Measurements from ENCODE around the gene AGBL5.
A peak's percentile ranks its signal among the peaks of the same experiment; 100 is the strongest.
"Not testable (repeated sequence)": the region's sequence is repeated elsewhere in the genome, so short reads cannot be mapped to it uniquely, and the experiment has no call there.

AGBL5 gene

DNA sequence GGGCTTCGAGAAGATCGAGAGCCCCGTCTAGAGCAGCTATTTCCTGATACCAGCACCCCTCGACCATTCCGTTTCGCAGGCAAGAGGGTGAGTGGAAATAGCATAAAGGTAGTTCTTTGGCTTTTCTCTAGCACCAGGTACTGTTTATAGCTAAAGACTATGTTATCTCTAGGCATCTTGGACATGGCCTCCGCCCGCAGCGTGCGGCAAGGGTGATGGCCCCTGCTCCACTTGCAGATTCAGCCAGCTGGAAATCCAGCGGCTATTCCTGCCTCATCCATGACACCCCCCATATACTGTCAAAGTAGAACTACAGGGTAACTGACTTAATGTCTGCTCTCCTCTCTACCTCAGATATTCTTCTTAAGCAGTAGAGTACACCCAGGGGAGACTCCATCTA, 3.3 kb downstream of the AGBL5 start:
- no peak for DNase-seq

DNA sequence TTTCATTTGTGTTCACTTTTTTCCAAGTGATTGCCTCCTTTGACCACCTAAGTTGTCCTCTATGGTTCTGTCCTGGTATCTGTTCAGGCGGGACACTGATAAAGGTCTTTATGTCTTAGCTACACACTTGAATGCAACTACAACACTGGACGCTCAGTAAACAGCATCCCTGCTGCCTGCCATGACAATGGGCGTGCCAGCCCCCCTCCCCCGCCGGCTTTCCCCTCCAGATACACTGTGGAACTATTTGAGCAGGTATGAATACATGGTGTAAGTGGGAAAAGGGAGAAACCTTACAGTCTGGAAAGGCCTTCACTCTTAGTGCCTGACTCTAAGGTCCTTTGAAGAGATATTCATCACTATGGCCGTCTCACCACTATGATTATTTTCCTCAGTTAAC, 5.7 kb downstream of the AGBL5 start:
- no peak for DNase-seq

DNA sequence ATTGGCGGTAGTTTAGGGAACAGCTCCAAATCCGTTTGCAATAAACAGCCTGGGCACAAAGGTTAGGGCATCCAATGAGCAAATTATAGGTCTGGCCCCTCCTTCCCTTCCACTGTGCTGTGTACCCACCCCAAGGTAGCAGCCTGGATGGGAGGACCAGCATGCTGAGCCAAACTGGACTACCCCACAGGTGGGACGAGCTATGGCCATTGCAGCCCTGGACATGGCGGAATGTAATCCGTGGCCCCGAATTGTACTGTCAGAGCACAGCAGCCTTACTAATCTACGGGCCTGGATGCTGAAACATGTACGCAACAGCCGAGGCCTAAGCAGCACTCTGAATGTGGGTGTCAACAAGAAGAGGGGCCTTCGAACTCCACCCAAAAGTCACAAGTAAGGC, 6.7 kb downstream of the AGBL5 start:
- DNase-seq: no peak

DNA sequence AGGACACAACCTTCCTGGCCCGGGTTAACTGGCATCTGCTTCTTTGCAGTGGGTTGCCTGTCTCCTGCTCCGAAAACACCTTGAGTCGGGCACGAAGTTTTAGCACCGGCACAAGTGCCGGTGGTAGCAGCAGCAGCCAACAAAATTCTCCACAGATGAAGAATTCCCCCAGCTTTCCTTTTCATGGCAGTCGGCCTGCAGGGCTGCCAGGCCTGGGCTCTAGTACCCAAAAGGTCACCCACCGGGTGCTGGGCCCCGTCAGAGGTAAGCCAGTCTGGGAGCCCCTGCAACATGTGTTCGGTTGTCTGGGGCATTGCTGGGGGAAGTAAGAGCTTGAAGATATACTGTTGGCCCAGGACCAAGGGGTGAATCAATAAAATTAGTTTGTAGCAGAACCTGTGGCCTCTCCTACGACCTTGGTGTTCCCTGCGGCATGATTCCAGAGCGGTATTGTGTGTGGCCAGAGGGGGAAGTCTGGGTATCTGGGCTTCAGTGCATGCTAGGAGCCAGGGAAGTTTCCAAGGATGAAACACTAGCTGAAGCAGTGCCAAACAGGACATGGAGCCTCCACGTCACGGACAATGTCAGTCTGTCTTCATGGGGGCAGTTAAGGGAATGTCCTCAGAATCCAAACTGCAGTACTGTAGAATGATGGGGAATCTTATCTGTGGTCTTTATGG, 7.8 kb downstream of the AGBL5 start:
- DNase-seq: no peak

DNA sequence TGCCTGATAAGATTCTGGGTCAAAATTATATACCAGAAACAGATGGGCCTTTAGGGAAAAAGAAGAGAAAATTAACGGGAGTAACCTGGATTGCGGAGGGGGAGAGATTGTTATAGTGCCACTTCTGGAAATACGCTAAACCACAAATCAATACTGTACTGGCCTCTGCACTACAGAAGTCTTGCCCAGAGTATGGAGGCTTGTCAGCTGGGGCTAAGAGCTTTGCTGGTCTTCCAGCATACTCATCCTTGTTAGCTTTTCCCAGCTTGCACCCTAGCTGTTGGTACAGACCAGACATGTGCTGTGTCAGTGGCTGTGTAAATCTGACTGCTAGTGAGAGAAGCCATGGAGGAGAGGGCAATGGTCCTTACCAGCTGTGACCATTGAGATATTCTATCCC, 8.9 kb downstream of the AGBL5 start:
- no peak for DNase-seq

DNA sequence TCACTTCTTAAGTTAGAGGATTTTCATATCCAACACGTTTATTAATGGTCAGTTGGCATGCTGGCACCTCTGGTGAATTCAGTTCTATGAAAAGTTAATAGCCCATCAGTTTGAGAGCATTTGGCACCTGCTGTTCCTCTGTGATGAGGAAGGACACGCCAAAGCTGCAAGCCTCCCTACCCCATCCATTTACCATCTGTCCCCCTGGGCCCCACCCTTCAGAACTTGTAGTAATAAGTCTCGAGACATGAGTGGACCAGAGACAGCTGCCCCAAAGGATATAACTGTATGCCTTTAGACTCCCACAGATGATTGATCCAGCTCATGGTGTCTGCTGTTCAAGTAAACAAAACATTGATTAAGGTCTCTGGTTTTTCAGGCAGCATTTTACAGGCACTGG, 13.7 kb downstream of the AGBL5 start:
- DNase-seq: no peak

DNA sequence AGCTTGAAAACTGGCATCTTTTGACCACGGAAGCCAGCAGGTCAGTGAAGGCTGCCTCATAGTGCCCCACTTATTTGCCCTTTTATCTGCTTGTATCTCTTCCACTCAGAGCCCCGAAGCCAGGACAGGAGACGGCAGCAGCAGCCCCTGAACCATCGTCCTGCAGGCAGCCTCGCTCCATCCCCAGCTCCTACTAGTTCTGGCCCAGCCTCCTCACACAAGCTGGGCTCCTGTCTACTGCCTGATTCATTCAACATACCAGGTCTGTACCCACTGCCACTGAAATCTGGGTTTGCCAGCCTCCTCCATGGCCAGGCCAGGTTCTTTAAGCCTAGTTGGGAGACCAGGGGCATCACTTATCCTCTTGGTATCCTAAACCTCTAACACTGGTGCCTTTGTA, 15.9 kb downstream of the AGBL5 start:
- DNase-seq: no peak

DNA sequence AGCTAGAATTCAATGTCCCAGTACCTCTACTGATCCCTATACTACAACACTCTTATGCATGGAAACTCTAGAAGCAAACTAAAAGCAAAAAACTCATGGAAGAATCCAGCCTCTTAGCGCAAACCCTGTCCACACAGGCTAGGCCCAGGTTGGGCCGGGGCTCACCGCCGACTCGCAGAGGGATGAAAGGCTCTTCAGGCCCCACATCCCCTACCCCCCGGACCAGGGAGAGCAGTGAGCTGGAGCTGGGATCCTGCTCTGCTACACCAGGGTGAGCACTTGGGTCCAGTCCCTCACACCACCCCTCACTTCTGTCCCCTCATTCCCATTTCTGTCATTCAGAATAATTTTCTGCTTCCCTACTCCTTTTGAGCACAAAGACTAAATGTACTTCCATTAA, 18.0 kb downstream of the AGBL5 start:
- no peak for DNase-seq

DNA sequence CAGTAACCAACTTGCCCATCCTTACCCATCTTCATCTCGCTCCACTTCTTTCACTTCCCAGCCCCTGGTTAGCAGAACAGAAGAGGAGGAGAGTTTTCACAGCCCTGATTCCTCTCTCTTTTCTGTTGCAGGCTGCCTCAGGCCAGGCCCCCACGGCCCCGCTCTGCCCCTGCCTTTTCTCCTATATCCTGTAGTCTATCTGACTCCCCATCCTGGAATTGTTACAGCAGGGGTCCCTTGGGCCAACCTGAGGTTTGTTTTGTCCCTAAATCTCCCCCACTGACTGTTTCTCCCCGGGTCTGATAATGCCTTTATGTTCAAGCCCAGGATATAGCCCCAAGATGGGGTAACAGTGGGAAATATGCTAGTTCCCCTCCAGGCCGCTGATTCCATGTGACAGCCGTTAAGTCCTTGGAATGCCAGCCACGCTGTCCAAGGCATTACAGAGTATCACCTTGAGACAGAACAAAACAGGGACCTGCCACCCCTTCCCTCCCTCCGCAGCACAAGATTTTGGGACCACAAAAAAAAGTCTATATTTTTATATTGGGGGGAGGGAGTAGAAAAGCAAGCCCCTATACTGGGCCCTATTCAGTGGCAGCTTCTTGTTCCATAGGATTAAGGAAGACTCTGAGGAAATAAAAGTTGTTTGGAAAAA, 18.6 kb downstream of the AGBL5 start:
- DNase-seq: no peak

DNA sequence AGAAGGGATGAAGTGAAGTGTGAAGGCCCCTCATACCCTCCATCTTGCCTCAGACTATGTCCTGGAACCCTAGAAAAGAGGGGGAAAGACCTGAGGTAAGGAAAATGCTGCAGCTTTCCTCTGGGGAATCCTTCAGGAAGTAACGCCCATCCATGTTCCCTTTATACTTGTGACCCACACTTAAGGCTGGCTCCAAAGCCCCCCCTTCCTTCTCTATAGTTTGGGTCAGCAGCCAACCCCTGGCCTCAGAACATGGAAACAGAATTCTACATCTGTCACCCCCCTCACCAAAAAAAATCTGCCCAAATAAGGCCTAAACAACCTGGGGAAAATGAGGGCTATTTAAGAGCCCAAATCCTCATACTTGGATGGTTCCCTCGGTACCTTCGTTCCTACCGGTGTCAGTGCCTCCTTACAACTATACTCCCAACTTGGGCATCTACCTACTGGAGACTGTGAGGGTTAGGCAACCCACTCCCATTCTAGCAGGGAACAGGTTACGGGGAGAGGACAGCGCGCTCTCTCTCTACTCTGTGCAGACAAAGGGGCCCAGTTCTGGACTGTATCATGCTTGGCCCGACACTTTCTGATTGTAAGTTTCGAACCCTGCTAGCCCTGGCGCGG, 19.3 kb downstream of the AGBL5 start:
- DNase-seq: no peak

DNA sequence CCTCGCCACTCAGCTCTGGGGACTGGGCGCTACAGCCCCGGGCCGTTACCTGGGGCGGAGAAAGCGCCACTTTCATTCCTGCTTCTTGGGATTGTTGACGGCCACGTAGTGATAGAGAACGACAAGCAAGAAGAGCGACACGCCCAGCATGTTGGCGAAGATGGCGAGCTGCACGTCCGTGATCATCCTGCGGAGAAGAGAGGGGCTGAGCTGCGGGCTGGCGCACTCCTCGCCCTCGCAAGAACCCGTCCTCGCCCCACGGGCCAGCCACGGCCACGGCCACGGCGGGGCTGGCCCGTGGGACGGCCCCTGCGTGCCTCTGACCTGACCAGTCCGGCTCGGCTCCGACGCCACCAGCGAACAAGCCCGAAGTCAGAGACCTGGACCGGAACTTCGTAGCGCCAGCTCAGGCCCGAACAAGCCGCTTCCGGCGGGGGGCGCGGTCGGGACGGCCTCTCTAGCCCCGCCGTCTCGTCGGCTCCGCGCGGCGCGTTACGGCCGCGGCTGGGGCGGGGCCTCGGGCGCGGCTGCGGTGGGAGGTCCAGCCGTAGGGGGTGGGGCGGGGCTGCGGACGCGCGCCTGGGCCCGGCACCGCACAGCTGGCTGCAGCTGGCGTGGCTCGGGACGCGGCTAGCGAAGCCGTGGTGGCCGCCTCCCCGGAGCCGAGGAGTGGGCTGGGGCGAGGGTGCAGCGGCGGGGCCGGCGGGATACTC, 20.0 kb downstream of the AGBL5 start, which contains the start of gene OST4:
Gene OST4 (minus strand): TSS at position 378 of the 713 bp plus-strand sequence.
- peak; percentile 90 for DNase-seq

DNA sequence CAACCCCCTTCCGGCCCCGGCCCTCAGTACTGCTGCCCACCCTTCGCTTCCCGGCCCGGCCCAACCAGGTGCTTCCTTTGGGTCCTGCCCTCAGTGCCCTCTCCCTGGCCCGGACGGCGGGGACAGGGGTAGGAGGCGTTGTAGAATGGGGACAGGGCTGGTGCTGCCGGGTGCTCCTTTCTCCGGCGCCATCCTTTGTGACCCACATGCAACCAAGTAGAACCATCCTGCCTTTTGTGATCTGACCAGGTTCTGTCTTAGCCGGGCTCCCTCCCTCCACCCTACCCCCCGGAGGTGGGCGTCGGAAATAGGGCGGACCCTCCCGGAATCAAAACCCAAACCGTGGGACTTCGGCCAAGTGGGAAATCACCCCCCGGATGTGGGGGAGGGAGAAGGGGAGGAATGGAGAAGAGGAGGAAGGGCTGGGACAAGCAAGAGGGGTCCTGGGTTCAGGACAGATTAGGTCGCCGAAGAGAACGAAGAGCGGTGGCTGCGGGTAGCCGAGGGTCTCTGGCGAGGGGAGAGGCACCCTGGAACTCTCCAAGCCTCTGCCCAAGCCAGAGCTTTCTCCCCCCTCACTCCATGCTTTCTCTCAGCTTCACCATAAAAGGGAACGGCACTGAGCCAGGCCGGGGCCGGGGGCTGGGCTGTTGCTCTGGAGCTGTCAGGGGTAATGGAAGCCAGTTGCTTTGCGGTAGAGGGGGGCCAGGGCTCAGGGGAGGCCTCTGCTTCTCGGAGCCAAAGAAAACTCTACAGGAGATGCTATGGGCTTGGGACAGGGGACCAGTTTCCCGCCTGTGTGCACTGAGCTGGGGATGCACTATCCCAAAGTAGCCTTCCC, 20.7 kb downstream of the AGBL5 start:
- no peak for DNase-seq

DNA sequence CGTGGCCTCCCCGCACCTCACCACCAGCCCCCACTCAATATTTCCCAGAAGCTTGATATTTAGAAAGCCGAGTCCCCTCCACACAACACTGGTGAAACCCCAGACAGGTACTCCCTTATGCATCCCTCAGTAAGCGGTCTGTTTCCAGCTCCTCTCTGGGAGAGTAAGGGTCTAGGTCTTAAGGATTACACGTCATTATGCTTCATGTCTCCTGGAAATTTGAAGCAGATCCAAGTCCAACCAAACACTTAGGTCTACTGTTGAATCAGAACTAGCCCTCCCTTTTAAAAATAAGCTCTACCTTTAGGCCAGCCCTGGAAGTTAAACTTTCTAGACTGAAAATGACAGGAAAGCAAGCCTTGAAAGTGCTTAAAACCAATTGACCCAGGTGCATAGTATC, 21.5 kb downstream of the AGBL5 start:
- DNase-seq: no peak

DNA sequence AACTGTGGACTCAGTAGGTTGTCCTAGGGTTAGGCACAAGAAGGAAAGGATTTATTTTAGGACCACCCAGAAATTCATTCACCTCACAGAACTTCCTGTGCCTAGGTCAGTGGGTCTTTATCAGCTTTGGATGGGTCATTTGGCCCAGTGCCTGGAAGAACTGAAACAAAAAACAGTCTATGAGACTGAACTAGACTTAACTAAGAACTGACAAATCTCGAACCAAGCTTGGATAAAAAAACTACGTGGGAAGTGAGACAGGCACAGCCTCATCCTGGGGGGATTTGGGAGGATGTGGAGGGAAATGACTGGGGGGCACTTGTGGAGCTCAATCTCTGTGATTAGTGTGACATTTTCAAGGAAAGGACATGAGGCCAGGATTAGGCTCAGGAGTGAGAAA, 22.3 kb downstream of the AGBL5 start:
- DNase-seq: no peak

DNA sequence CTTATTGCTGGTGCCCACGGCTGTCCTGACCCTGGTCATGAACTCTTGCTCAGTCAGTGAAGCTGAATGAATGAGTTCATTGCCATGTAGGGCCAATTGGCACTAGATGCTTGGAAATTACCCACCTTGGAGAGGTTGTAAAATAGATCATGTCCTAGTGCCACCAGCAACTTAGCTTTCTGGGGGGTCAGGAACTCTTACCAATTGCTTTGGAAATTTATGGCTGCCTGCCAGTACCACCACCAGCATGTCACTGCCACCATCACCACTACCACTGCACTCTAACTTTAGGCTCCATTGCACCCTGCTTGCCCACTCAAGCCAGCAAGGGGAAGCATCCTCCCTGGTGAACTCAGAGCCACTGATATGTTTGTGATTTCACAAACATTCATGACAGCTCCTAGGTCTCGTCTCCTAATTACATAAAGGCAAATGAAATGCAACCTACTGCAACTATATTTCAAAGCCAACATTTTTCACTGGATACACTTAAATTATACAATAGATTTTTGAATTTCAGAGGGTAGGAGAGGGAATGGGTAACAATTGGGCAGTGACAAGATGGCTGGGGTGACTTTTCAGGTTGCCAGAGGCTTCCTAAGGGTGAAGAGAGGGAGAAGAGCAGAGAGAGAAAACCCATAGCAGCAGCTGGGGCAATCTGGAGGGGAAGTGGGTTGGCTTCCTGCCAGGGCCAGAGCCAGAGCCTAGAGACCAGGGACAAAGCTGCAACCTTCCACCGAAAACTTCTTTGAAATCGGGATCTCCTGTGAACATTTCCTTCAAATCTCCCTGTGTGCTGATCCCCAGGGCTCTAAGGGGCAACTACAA, 23.5 kb downstream of the AGBL5 start:
- peak; percentile 39 for DNase-seq

DNA sequence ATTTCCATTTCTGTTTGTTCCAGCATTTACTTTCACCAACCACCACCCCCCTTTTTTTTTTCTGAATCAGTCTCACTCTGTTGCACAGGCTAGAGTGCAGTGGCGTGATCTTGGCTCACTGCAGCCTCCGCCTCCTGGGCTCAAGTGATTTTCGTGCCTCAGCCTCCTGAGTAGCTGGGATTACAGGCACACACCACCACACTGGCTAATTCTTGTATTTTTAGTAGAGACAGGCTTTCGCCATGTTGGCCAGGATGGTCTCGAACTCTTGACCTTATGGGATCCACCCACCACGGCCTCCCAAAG, 24.1 kb downstream of the AGBL5 start:
- not testable (repeated sequence) for DNase-seq

DNA sequence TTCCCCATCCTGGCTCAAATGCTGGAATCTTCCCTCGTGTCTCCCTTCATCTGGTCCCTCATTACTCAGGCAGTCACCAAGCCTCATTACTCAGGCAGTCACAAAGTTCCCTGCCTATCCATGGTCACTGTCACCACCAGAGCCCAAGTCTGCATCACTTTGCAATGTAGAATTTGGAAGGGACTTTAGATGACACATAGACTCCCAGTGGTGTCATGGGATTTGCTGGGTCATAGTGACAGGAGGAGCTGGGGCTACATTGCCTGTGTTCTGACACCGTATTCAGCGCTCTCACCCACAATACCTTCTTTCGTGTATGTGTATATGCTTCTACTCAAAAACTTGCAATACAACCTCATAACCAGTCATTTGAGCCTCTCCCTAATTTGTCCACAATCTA, 24.9 kb downstream of the AGBL5 start:
- DNase-seq: no peak

DNA sequence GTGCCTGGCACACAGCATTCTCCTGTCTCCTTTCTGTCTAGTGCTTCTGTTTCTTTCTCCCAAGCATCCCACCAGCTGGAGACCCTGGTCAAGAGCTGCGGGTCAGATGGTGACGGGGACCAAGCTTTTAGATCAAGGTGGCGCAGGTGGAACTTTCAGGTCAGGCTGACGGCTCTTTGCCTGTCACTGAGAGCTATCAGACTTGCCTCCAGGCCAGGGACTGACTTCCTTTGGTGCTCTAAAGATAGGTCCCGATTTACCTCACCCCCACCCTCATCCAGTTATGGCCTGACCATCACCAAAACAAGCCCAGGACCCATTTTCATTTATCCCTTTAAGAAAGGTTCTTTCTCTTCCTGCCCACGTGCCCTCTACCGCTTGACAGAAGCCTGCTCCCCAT, 25.8 kb downstream of the AGBL5 start:
- no peak for DNase-seq

DNA sequence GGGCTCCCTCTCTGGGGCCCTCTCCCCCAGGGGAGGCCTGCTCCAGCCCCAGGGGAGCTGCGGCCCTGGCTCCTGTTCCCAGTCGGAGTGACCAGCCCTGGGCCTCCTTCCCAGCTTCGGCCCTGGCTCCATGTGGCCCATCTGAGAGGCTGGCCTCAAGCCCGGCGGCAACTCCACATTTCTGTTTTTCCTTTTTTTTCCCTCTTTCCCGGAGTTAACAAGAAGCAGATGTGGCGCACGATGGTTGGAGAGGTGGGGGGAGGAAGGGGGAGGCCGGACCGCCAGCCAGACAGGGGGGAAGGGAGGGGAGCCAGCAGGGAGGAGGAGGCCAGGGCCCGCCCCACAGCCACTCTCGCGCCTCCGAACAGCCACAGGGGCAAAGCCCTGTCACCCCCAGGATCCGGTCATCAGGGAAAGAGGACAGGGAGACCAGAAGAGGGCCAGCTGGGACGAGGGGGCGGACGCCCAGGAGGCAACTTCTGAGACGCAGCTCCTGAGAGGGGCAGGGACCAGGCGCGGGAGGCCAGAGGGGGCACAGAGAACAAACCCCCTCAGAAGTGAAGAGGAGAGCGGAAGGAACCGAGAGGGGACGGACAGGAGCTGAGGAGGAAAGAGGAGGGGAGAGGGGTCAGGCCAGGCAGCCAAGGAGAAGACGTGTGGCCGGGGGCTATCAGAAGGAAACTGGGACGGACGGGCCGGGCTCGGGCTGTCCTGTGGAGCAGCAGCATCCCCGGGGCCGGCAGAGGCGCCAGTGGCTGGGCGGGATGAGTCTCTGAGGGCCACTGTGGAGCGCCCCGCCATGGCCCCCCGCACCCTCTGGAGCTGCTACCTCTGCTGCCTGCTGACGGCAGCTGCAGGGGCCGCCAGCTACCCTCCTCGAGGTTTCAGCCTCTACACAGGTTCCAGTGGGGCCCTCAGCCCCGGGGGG, 27.1 kb downstream of the AGBL5 start, which contains the start of gene EMILIN1:
Gene EMILIN1 (plus strand): TSS at position 349 of the 928 bp plus-strand sequence. CDS start 451 bp downstream, at position 800.
- no peak for DNase-seq

DNA sequence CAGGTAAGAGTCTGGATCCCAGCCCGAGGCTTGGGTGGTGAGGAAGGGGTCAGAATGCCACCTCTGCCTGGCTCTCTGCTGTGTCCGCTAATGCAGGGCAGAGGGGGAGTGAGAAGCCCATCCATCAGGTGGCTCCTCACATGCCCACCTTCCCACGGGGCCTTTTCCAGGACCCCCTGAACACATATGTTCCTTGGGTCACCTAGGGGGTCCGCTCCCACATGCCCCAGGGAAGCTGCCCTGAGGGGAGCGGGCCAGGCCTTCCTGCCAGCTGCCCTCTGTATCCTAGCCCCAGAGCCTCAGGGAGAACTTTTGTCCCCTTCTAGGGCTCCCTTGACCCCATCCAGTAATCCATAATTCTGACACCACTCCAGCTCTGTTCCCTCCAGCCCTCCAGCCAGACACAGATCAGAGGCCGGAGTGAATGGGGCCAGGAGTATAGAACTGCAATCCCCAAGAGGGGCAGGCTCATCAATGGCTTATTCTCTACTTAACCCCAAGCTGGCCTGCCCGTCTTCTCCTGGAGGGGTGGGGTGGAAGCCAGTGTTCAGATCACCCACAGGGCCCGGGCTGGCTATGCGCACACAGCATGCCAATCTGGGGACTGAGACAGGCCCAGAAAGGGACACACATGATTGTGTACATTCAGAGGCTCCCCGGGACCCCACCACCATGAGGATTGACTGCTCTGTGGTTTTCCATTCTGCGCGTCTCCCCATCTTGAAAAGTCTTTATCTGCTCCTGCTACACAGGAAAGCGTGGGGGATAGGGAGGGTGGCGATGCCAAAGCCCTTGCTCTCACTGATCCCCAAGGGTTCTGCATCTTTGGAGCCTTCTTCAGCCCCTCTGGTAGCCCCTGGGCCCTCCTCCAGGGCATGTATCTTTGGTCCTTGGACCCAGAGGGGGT, 28.0 kb downstream of the AGBL5 start:
- DNase-seq: no peak
